ENCODE results near the gene DLG2.
"Not testable (repeated sequence)": the region's sequence is repeated elsewhere in the genome, so short reads cannot be mapped to it uniquely, and the experiment has no call there.

Gene DLG2

GRCh38 chr11:85634747-85635146 lies 7.6 kb upstream of the DLG2 start:
- DNase-seq: no peak

GRCh38 chr11:85628771-85629341 lies 1.7 kb upstream of the DLG2 start:
- DNase-seq: peak; percentile 50

- peak; percentile 99 for DNase-seq
These were observed 1.0 kb upstream of the DLG2 start, which contains the start of gene TMEM126B for GRCh38 chr11:85627998-85628770. Gene TMEM126B (plus strand): TSS chr11:85628593. CDS start chr11:85628608, 15 bp downstream.

- DNase-seq: no peak
These were observed 648 bp downstream of the DLG2 start for GRCh38 chr11:85626496-85626895.

- DNase-seq: no peak
These were observed 6.9 kb downstream of the DLG2 start for GRCh38 chr11:85620256-85620655.

GRCh38 chr11:85619499-85619898 lies 7.6 kb downstream of the DLG2 start:
- DNase-seq: no peak

- DNase-seq: not testable (repeated sequence)
These were observed 15.5 kb downstream of the DLG2 start for GRCh38 chr11:85611643-85612042.

- not testable (repeated sequence) for DNase-seq
These were observed 17.9 kb downstream of the DLG2 start for GRCh38 chr11:85609286-85609685.

- DNase-seq: not testable (repeated sequence)
These were observed 18.5 kb downstream of the DLG2 start for GRCh38 chr11:85608621-85609020.

- DNase-seq: not testable (repeated sequence)
These were observed 20.9 kb downstream of the DLG2 start for GRCh38 chr11:85606237-85606636.

GRCh38 chr11:85603220-85603619 lies 23.9 kb downstream of the DLG2 start:
- no peak for DNase-seq

GRCh38 chr11:85602526-85603213 lies 24.5 kb downstream of the DLG2 start:
- DNase-seq: no peak

GRCh38 chr11:85599083-85599482 lies 28.1 kb downstream of the DLG2 start:
- DNase-seq: no peak

GRCh38 chr11:85596886-85597285 lies 30.3 kb downstream of the DLG2 start:
- DNase-seq: no peak

- DNase-seq: peak; percentile 14
These were observed 31.8 kb downstream of the DLG2 start for GRCh38 chr11:85595285-85595884.

GRCh38 chr11:85590848-85591483 lies 36.2 kb downstream of the DLG2 start:
- peak; percentile 41 for DNase-seq

GRCh38 chr11:85589373-85589772 lies 37.8 kb downstream of the DLG2 start:
- DNase-seq: no peak

- no peak for DNase-seq
These were observed 45.0 kb downstream of the DLG2 start for GRCh38 chr11:85582111-85582510.

- no peak for DNase-seq
These were observed 51.8 kb downstream of the DLG2 start for GRCh38 chr11:85575388-85575787.

GRCh38 chr11:85572056-85572455 lies 55.1 kb downstream of the DLG2 start:
- DNase-seq: no peak

- DNase-seq: no peak
These were observed 57.6 kb downstream of the DLG2 start for GRCh38 chr11:85569525-85569924.

- DNase-seq: no peak
These were observed 68.7 kb downstream of the DLG2 start for GRCh38 chr11:85558411-85558810.

- no peak for DNase-seq
These were observed 75.3 kb downstream of the DLG2 start for GRCh38 chr11:85551881-85552280.

All from midbrain (tissue), 1 donor.